GM12878 (cell line): ENCODE measurements around the gene SMPD4. TPM values are rescaled to one million over a fixed set of nuclear protein-coding genes. Genes with fewer than 3 reads are reported as not detected.
A peak's percentile ranks its signal among the peaks of the same experiment; 100 is the strongest.
"Not testable (repeated sequence)": the region's sequence is repeated elsewhere in the genome, so short reads cannot be mapped to it uniquely, and the experiment has no call there.

Source experiments
- ATAC-seq: fragments of 200-7000 bp; cut with Tn5 transposase; 3 replicates; pipeline ENCODE4 v1.9.1; 2020; ENCODE audit warnings: mild to moderate bottlenecking, moderate library complexity
- BruUV-seq: library from RNA; stranded (reverse); fragments of 400-500 nt; replicated peaks from 2 replicates; lab custom pipeline; 2021; lab: Mats Ljungman, UMichigan
- CTCF ChIA-PET: fragments of 300-600 bp; sonication (Branson Sonifier 250); formaldehyde crosslinking; extraction: SDS; loops from one replicate; lab custom pipeline; 2021; ENCODE audit warnings: inconsistent platforms; lab: Yijun Ruan, JAX
- POLR2A ChIA-PET: fragments of 350-600 bp; formaldehyde crosslinking; extraction: SDS; loops from one replicate; lab custom pipeline; 2021; ENCODE audit warnings: inconsistent platforms; lab: Charles Lee
- RAD21 ChIA-PET: fragments of 300-600 bp; sonication (Branson Sonifier 250); formaldehyde crosslinking; loops from one replicate; lab custom pipeline; 2023; ENCODE audit warnings: antibody characterized with exemption; ENCODE audit not compliant: unreplicated experiment; lab: Charles Lee
- SMC1A ChIA-PET: fragments of 300-600 bp; sonication (Branson Sonifier 250); formaldehyde crosslinking; loops from one replicate; lab custom pipeline; 2023; ENCODE audit not compliant: unreplicated experiment, uncharacterized antibody; lab: Charles Lee
- DNase-seq: peaks from one replicate; pipeline ENCODE4 v3.0.0-alpha.2; 2011; ENCODE audit warnings: low read depth, low spot score
- FAIRE-seq: peaks from 3 replicates; lab custom pipeline; 2011; peaks lifted over from hg19 to GRCh38; lab: Jason Lieb, UNC
- H2AFZ ChIP-seq: 2 replicates; pipeline ENCODE4 v1.6.0; 2011; ENCODE audit warnings: low read depth, low read length, control low read depth; ENCODE audit not compliant: control insufficient read depth
- H3K27ac ChIP-seq: 2 replicates; pipeline ENCODE4 v1.5.1; 2011; ENCODE audit warnings: control low read depth; ENCODE audit not compliant: control insufficient read depth, insufficient read depth
- H3K27me3 ChIP-seq, 2 experiments: replicated peaks in 1 of 2; 2 replicates each; pipeline versions ENCODE4 v1.6.0 to v1.6.1; 2011; ENCODE audit warnings: low read length in 1 of 2; ENCODE audit not compliant: control insufficient read depth in 2 of 2, insufficient read depth in 2 of 2
- H3K36me3 ChIP-seq, 2 experiments: 2 replicates each; pipeline ENCODE4 v1.5.1; 2011; ENCODE audit warnings: low read length in 1 of 2; ENCODE audit not compliant: control insufficient read depth in 2 of 2, insufficient read depth in 2 of 2
- H3K4me1 ChIP-seq: 2 replicates; pipeline ENCODE4 v1.6.1; 2011; ENCODE audit warnings: mild to moderate bottlenecking, low read length, moderate library complexity, mixed read lengths; ENCODE audit not compliant: control insufficient read depth, insufficient read depth
- H3K4me2 ChIP-seq: 2 replicates; pipeline ENCODE4 v1.6.0; 2011; ENCODE audit warnings: control low read depth; ENCODE audit not compliant: control insufficient read depth, insufficient read depth
- H3K4me3 ChIP-seq: fragments of 200-600 bp; sonication (generic); 2 replicates; pipeline ENCODE4 v1.5.1; 2016
- H3K79me2 ChIP-seq: 2 replicates; pipeline ENCODE4 v1.6.0; 2011; ENCODE audit warnings: low read length; ENCODE audit not compliant: control insufficient read depth, insufficient read depth
- H3K9ac ChIP-seq: 2 replicates; pipeline ENCODE4 v1.8.0; 2011; ENCODE audit warnings: low read length, control low read depth, mixed read lengths; ENCODE audit not compliant: control insufficient read depth, insufficient read depth
- H3K9me3 ChIP-seq: replicated peaks from 3 replicates; pipeline ENCODE4 v1.5.1; 2011; ENCODE audit warnings: mild to moderate bottlenecking, low read length; ENCODE audit not compliant: control insufficient read depth, insufficient read depth
- H4K20me1 ChIP-seq: 2 replicates; pipeline ENCODE4 v1.6.0; 2011; ENCODE audit not compliant: control insufficient read depth, insufficient read depth
- WGBS: methylation state at CpG from one replicate; pipeline ENCODE4 v1.1.6; 2016; ENCODE audit warnings: low lambda C conversion rate; ENCODE audit not compliant: insufficient replicate concordance, insufficient coverage; ENCODE audit errors: missing lambda C conversion rate; 5-methylcytosine and 5-hydroxymethylcytosine counted together
- in situ Hi-C: fragments of 300-500 bp; cut with MboI; formaldehyde crosslinking; loops from 9 replicates; pipeline ENCODE4 v1.14.3; 2018; ENCODE audit warnings: mixed read lengths
- intact Hi-C: fragments of 100-400 bp; cut with micrococcal nuclease; formaldehyde crosslinking; loops from one replicate; pipeline ENCODE4 v1.14.2; 2022; ENCODE audit not compliant: unreplicated experiment
- polyA plus RNA-seq, 11 experiments: library from polyadenylated mRNA; depleted of rRNA in 4 of 11; unstranded in 6 of 11; stranded (reverse) in 5 of 11; fragments of >200 nt; fragmentation: Nextera tagmentation in 4 of 11; fragmentation: Illumina TruSeq in 1 of 11; extraction: Ambion mirVana in 4 of 11; extraction: Trizol in 1 of 11; gene quantifications; 1 replicate in 1 of 11; 2 replicates in 10 of 11; pipeline versions ENCODE4 v1.2.1 to v1.2.3, GENCODE V29; 2011 to 2016; ENCODE audit warnings: inconsistent platforms in 2 of 11, missing spikeins in 2 of 11, low read depth in 1 of 11
- total RNA-seq, 4 experiments: library from RNA; depleted of rRNA in 3 of 4; stranded (reverse); fragments of >200 nt in 3 of 4; fragmentation: Illumina TruSeq in 1 of 4; extraction: Trizol in 1 of 4; gene quantifications; 2 replicates each; pipeline versions ENCODE4 v1.2.1 to v1.2.3, GENCODE V29; 2013 to 2021

The SMPD4 gene
- total and polyA plus RNA-seq, 10 of the 15 experiments (the other 5 are each of a cell fraction or from before 2014, with no cell fraction given), result 5.0 to 82.0 (median 45.7) TPM

GRCh38 chr2:130203150-130203549 is 21.7 kb upstream of the SMPD4 start:
- H3K9ac ChIP-seq, H3K27me3 ChIP-seq, DNase-seq, H3K79me2 ChIP-seq, H4K20me1 ChIP-seq, CTCF ChIA-PET, H3K27ac ChIP-seq, H3K36me3 ChIP-seq, in situ Hi-C loops, intact Hi-C loops, H3K4me2 ChIP-seq, H2AFZ ChIP-seq, RAD21 ChIA-PET, H3K4me1 ChIP-seq, H3K9me3 ChIP-seq, POLR2A ChIA-PET, BruUV-seq, H3K4me3 ChIP-seq, FAIRE-seq, SMC1A ChIA-PET, ATAC-seq: not testable (repeated sequence)
- 15% methylated on average over 2 of the region's 3 CpGs for WGBS

- FAIRE-seq, H3K4me2 ChIP-seq, H3K79me2 ChIP-seq, SMC1A ChIA-PET, H4K20me1 ChIP-seq, H3K4me3 ChIP-seq, H3K36me3 ChIP-seq, intact Hi-C loops, H2AFZ ChIP-seq, H3K9me3 ChIP-seq, DNase-seq, BruUV-seq, H3K27ac ChIP-seq, H3K9ac ChIP-seq, in situ Hi-C loops, H3K27me3 ChIP-seq, POLR2A ChIA-PET, H3K4me1 ChIP-seq, RAD21 ChIA-PET: not testable (repeated sequence)
- CTCF ChIA-PET, result interaction anchor here (0.6 kb wide), 1 partner anchor 577 kb away, joined by 3 read pairs; no protein-coding TSS in a partner anchor
- 31% methylated on average over 2 of the region's 7 CpGs for WGBS
- peak; percentile 21; the same call in 2 of the 3 replicates for ATAC-seq
Observed at GRCh38 chr2:130202518-130202917, 21.1 kb upstream of the SMPD4 start.
